ENCODE results near the gene SIPA1L3. TPM values are rescaled to one million over a fixed set of nuclear protein-coding genes. Genes with fewer than 3 reads are reported as not detected.

Gene SIPA1L3
- total RNA-seq, 1 donor from 2014 or later, result 27.1 TPM

DNA sequence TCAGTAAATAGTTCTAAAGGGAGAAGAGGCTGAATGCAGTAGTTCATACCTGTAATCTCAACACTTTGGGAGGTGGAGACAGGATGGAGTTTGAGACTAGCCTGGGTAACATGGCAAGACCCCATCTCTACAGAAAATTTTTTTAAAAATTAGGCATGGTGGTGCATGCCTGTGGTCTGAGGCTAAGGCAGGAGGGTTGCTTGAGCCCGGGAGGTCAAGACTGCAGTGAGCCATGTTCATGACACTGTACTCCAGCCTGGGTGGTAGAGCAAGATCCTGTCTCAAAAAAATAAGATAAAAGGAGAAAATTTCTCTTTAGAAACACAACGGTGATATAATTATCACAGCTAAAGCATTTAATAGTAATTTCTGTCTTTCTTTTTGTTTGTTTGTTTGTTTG is 57.1 kb downstream of the SIPA1L3 start:
- peaks cover 4 to 5% of the 10 kb centered on the region in 2 donors for H3K4me1 ChIP-seq
- H3K27ac ChIP-seq, result no peak overlapping the region
- DNase-seq (ENCODE audit: low spot score in 2 of 2), result no peak
- no peaks in the 10 kb centered on the region for H3K36me3 ChIP-seq
- intact Hi-C loops (cut with DNase I), result no loop called here
- TF ChIP-seq, protein P1, sequence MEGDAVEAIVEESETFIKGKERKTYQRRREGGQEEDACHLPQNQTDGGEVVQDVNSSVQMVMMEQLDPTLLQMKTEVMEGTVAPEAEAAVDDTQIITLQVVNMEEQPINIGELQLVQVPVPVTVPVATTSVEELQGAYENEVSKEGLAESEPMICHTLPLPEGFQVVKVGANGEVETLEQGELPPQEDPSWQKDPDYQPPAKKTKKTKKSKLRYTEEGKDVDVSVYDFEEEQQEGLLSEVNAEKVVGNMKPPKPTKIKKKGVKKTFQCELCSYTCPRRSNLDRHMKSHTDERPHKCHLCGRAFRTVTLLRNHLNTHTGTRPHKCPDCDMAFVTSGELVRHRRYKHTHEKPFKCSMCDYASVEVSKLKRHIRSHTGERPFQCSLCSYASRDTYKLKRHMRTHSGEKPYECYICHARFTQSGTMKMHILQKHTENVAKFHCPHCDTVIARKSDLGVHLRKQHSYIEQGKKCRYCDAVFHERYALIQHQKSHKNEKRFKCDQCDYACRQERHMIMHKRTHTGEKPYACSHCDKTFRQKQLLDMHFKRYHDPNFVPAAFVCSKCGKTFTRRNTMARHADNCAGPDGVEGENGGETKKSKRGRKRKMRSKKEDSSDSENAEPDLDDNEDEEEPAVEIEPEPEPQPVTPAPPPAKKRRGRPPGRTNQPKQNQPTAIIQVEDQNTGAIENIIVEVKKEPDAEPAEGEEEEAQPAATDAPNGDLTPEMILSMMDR (IDR thresholded peaks at IDR 0.05), result no peak
- H3K9me3 ChIP-seq, result no peaks in the 10 kb centered on the region
- H3K27me3 ChIP-seq, result no peaks in the 10 kb centered on the region
- no peak overlapping the region for H3K4me3 ChIP-seq

DNA sequence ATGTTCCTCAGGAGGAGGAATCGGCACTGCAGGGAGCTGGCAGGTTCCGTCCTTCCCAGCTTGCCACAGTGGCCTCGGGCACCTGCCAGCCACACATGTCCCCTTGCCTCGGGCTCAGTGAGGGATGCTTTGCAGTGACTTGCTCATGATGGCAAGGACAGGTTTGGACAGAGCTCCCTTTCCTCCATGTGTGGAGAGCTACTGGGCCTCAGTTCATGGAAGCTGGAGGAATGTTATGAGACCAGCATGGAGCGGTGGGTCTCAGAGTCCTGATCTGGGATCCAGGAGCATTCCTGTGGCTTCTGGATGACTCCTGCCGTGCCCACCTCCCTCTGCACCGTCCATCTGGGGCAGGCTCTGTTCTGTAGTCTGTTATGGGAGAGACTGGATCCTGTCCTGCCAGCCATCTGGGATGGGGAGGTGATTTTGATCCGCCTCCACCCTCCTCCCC is 59.2 kb downstream of the SIPA1L3 start:
- Histone ChIP-seq H3K9me3 (peaks cover 4 to 8% of the 10 kb centered on the region in 2 donors), H3K36me3 (no peaks in the 10 kb centered on the region), H3K27me3 (no peaks in the 10 kb centered on the region), H3K4me3 (no peak overlapping the region), H3K27ac (no peak overlapping the region), H3K4me1 (peaks cover 4 to 5% of the 10 kb centered on the region in 2 donors)
- no peak for DNase-seq (ENCODE audit: low spot score in 2 of 2)
- intact Hi-C loops (cut with DNase I), result no loop called here
- TF ChIP-seq, protein P1 (IDR thresholded peaks at IDR 0.05), result no peak

DNA sequence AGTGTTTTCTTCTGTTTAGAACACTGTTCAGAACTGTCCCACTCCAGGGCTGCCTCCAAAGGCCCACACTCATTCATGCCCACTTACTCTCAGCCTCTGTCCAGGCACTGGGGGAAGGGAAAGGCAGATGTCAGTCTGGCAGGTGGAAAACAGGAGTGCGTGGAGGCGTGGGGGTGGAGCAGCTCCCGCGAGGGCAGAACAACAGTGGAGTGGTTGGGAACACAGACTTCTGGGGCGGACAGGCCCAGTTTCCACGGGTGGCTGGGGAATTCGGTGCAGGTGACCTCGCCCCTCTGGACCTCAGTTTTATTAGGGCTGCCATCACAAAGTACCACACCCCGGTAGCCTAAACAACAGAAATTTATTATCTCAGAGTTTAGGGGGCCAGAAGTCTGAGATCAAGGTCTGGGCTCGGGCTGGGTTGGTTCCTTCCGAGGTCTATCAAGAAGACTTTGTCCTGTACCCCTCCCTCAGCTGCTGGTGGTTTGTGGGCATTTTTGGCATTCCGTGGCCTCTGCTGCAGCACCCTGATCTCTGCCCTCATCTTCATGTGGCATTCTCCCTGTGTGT is 59.7 kb downstream of the SIPA1L3 start:
- DNase-seq (ENCODE audit: low spot score in 2 of 2), result no peak
- Histone ChIP-seq H3K4me1 (peaks cover 4 to 5% of the 10 kb centered on the region in 2 donors), H3K4me3 (no peak overlapping the region), H3K9me3 (peaks cover 4 to 8% of the 10 kb centered on the region in 2 donors), H3K27ac (no peak overlapping the region), H3K27me3 (no peaks in the 10 kb centered on the region), H3K36me3 (no peaks in the 10 kb centered on the region)
- TF ChIP-seq, protein P1 (IDR thresholded peaks at IDR 0.05), result no peak
- intact Hi-C loops (cut with DNase I), result no loop called here

DNA sequence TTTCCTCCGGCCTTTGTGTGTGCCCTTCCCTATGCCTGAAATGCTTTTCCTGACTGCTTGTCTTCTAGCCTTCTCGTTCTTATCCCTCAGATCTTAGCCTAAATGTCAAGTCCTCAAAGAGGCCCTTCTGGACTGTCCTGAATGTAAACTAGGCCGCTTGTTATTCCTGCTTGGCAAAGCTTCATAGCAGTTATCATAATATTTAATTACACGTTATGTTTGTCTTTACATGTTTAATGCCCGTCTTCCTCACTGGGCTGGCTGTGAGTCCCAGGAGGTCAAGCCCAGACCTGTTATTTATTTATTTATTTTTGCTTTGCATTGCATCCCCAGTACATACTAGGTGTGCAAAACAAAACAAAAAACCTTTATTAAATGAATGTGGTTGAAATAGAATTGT is 62.7 kb downstream of the SIPA1L3 start:
- H3K27ac ChIP-seq, result no peak overlapping the region
- TF ChIP-seq, protein P1 (IDR thresholded peaks at IDR 0.05), result no peak
- DNase-seq (ENCODE audit: low spot score in 2 of 2), result no peak
- no peak overlapping the region for H3K4me3 ChIP-seq
- intact Hi-C loops (cut with DNase I), result no loop called here
- peaks cover 4 to 10% of the 10 kb centered on the region in 2 donors for H3K9me3 ChIP-seq
- no peaks in the 10 kb centered on the region for H3K36me3 ChIP-seq
- no peaks in the 10 kb centered on the region for H3K4me1 ChIP-seq
- no peaks in the 10 kb centered on the region for H3K27me3 ChIP-seq

DNA sequence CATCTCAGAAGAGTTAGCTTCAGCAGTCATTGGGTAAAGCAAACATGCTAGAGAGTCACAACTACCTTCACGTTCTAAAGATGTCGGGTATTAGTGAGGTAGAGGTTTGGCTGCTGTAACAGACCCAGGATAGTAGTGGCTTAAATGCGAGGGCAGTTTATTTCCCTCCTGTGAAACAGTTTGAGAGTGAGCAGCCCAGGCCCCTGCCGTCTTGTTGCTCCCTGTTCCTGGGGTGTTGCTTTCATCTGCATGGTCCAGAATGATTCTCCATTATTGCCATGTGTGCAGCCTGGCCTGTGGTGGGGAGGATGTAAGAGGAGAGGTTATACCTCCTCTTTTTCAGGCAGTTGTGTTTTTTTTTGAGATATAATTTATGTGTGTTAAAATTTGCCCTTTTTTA is 63.7 kb downstream of the SIPA1L3 start:
- Histone ChIP-seq H3K27ac (no peak overlapping the region), H3K9me3 (peaks cover 4 to 10% of the 10 kb centered on the region in 2 donors), H3K4me1 (no peaks in the 10 kb centered on the region), H3K4me3 (no peak overlapping the region), H3K36me3 (no peaks in the 10 kb centered on the region), H3K27me3 (no peaks in the 10 kb centered on the region)
- DNase-seq (ENCODE audit: low spot score in 2 of 2), result no peak
- TF ChIP-seq, protein P1 (IDR thresholded peaks at IDR 0.05), result no peak
- intact Hi-C loops (cut with DNase I), result no loop called here

DNA sequence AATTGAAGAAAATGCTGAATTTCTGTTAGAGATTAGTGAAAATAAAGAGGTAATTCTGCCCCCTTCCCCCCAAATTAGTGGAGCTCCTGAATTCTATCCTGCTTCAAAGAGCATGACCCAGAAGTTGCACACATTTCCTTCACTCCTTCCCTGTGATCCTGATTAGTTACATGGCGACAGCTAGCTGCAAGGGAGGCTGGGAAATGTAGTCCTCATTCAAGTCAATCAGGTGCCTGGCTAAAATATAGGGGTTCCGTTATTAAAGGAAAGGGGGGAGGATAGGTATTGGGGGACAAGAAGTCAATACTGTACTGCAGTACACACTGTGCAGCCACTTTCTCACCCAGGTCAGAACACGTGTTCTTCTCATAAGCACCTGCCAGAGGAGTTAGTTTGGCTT is 65.8 kb downstream of the SIPA1L3 start:
- intact Hi-C loops (cut with DNase I), result no loop called here
- no peaks in the 10 kb centered on the region for H3K36me3 ChIP-seq
- peaks cover 4 to 10% of the 10 kb centered on the region in 2 donors for H3K9me3 ChIP-seq
- H3K4me1 ChIP-seq, result no peaks in the 10 kb centered on the region
- no peaks in the 10 kb centered on the region for H3K27me3 ChIP-seq
- H3K4me3 ChIP-seq, result no peak overlapping the region
- no peak for DNase-seq (ENCODE audit: low spot score in 2 of 2)
- TF ChIP-seq, protein P1 (IDR thresholded peaks at IDR 0.05), result no peak
- no peak overlapping the region for H3K27ac ChIP-seq
